Fibroblast of the conjunctiva (primary cell): ENCODE data around the gene ARMC9.

Experiments
- DNase-seq: peaks from one replicate; pipeline ENCODE4 v3.0.0-alpha.2; 2010; ENCODE audit warnings: low read depth

ARMC9 gene

GRCh38 chr2:231318954-231319353, 120.5 kb downstream of the ARMC9 start:
- DNase-seq = no peak

- no peak for DNase-seq
These were observed 121.4 kb downstream of the ARMC9 start for GRCh38 chr2:231319867-231320266.

- no peak for DNase-seq
These were observed 122.6 kb downstream of the ARMC9 start for GRCh38 chr2:231321021-231321420.

GRCh38 chr2:231321556-231322334, 123.3 kb downstream of the ARMC9 start:
- no peak for DNase-seq

- no peak for DNase-seq
These were observed 124.9 kb downstream of the ARMC9 start for GRCh38 chr2:231323316-231323715.

GRCh38 chr2:231325826-231326225, 127.4 kb downstream of the ARMC9 start:
- no peak for DNase-seq

GRCh38 chr2:231326404-231326803, 128.0 kb downstream of the ARMC9 start:
- DNase-seq = no peak

- DNase-seq = no peak
These were observed 131.9 kb downstream of the ARMC9 start for GRCh38 chr2:231330311-231330710.

- no peak for DNase-seq
These were observed 133.1 kb downstream of the ARMC9 start for GRCh38 chr2:231331533-231331932.

GRCh38 chr2:231332388-231332787, 134.0 kb downstream of the ARMC9 start:
- DNase-seq = no peak

GRCh38 chr2:231332872-231333500, 134.6 kb downstream of the ARMC9 start:
- DNase-seq = no peak

GRCh38 chr2:231334179-231334930, 135.9 kb downstream of the ARMC9 start:
- no peak for DNase-seq

- DNase-seq = no peak
These were observed 136.6 kb downstream of the ARMC9 start for GRCh38 chr2:231334981-231335380.

- DNase-seq = no peak
These were observed 137.2 kb downstream of the ARMC9 start for GRCh38 chr2:231335591-231335990.

GRCh38 chr2:231336236-231336635, 137.8 kb downstream of the ARMC9 start:
- DNase-seq = no peak

- no peak for DNase-seq
These were observed 138.3 kb downstream of the ARMC9 start for GRCh38 chr2:231336700-231337099.

GRCh38 chr2:231337807-231338759, 139.7 kb downstream of the ARMC9 start:
- DNase-seq = no peak

GRCh38 chr2:231339316-231339715, 140.9 kb downstream of the ARMC9 start:
- no peak for DNase-seq

- no peak for DNase-seq
These were observed 142.7 kb downstream of the ARMC9 start for GRCh38 chr2:231341100-231341499.

GRCh38 chr2:231342061-231342711, 143.8 kb downstream of the ARMC9 start:
- no peak for DNase-seq

- no peak for DNase-seq
These were observed 144.7 kb downstream of the ARMC9 start for GRCh38 chr2:231343006-231343710.
